OCI-LY7 (cell line): ENCODE results near the gene PNCK.

Source experiments
- EZH2phosphoT487 ChIP-seq: fragments of 200-600 bp; sonication (generic); IDR thresholded peaks from 2 replicates; pipeline ENCODE4 v1.6.1; 2018; ENCODE audit warnings: low read depth, borderline replicate concordance, mild to moderate bottlenecking, mixed run types, antibody characterized with exemption, low read length, moderate library complexity, mixed read lengths
- TF ChIP-seq, protein P1 (sequence below): fragments of 200-600 bp; sonication (generic); conservative IDR thresholded peaks from 2 replicates; pipeline ENCODE4 v1.5.1; 2014; ENCODE audit warnings: mild to moderate bottlenecking, antibody characterized with exemption, low read length, moderate library complexity, mixed read lengths

DNA sequence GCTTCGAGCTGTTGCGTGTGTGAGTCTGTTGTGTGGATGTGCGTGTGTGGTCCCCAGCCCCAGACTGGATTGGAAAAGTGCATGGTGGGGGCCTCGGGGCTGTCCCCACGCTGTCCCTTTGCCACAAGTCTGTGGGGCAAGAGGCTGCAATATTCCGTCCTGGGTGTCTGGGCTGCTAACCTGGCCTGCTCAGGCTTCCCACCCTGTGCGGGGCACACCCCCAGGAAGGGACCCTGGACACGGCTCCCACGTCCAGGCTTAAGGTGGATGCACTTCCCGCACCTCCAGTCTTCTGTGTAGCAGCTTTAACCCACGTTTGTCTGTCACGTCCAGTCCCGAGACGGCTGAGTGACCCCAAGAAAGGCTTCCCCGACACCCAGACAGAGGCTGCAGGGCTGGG is 22.5 kb upstream of the PNCK start:
- TF ChIP-seq, protein P1, sequence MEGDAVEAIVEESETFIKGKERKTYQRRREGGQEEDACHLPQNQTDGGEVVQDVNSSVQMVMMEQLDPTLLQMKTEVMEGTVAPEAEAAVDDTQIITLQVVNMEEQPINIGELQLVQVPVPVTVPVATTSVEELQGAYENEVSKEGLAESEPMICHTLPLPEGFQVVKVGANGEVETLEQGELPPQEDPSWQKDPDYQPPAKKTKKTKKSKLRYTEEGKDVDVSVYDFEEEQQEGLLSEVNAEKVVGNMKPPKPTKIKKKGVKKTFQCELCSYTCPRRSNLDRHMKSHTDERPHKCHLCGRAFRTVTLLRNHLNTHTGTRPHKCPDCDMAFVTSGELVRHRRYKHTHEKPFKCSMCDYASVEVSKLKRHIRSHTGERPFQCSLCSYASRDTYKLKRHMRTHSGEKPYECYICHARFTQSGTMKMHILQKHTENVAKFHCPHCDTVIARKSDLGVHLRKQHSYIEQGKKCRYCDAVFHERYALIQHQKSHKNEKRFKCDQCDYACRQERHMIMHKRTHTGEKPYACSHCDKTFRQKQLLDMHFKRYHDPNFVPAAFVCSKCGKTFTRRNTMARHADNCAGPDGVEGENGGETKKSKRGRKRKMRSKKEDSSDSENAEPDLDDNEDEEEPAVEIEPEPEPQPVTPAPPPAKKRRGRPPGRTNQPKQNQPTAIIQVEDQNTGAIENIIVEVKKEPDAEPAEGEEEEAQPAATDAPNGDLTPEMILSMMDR, result no peak
- TF ChIP-seq EZH2phosphoT487, result no peak
